H1 (cell line): ENCODE results near the gene KIF4A. TPM values are rescaled to one million over a fixed set of nuclear protein-coding genes. Genes with fewer than 3 reads are reported as not detected.

Experiments used
- BACH1 ChIP-seq: IDR thresholded peaks from 2 replicates; pipeline ENCODE4 v1.6.1; 2012; ENCODE audit warnings: low read length, improper control_type of control experiment
- BRCA1 ChIP-seq: IDR thresholded peaks from 2 replicates; pipeline ENCODE4 v1.6.1; 2012; ENCODE audit warnings: low read depth, low read length, improper control_type of control experiment
- CHD1 ChIP-seq: IDR thresholded peaks from 2 replicates; pipeline ENCODE4 v1.6.1; 2012; ENCODE audit warnings: low read depth, low read length, improper control_type of control experiment
- CHD2 ChIP-seq: IDR thresholded peaks from 2 replicates; pipeline ENCODE4 v1.6.1; 2012; ENCODE audit warnings: low read length, improper control_type of control experiment
- EGR1 ChIP-seq: IDR thresholded peaks from 2 replicates; pipeline ENCODE4 v1.6.1; 2011; ENCODE audit warnings: low read depth, low read length, borderline replicate concordance
- KDM4A ChIP-seq: IDR thresholded peaks from one replicate; pipeline ENCODE4 v1.7.1; 2012; ENCODE audit warnings: low read depth, mild to moderate bottlenecking, moderate library complexity, low read length, inconsistent platforms; ENCODE audit not compliant: severe bottlenecking
- NRF1 ChIP-seq: IDR thresholded peaks from 2 replicates; pipeline ENCODE4 v1.6.1; 2011; ENCODE audit warnings: mild to moderate bottlenecking, low read depth, low read length, improper control_type of control experiment
- PHF8 ChIP-seq: fragments of 200-600 bp; sonication (generic); conservative IDR thresholded peaks from 2 replicates; pipeline ENCODE4 v1.7.1; 2012; ENCODE audit warnings: low read depth, mild to moderate bottlenecking, inconsistent platforms, low read length, moderate library complexity
- POLR2A ChIP-seq, 2 experiments: IDR thresholded peaks; 1 replicate in 1 of 2; 2 replicates in 1 of 2; pipeline ENCODE4 v1.6.1; 2011; ENCODE audit warnings: low read depth in 2 of 2, low read length in 2 of 2, mild to moderate bottlenecking in 2 of 2; ENCODE audit errors: control extremely low read depth in 1 of 2
- SIN3A ChIP-seq, 2 experiments: IDR thresholded peaks in 1 of 2; conservative IDR thresholded peaks in 1 of 2; 2 replicates each; pipeline ENCODE4 v1.6.1; 2011 to 2012; ENCODE audit warnings: low read length in 2 of 2, improper control_type of control experiment in 1 of 2, low read depth in 1 of 2, mild to moderate bottlenecking in 1 of 2
- SP1 ChIP-seq: IDR thresholded peaks from 2 replicates; pipeline ENCODE4 v1.6.1; 2011; ENCODE audit warnings: low read depth, low read length
- TAF1 ChIP-seq: IDR thresholded peaks from 2 replicates; pipeline ENCODE4 v1.6.1; 2011; ENCODE audit warnings: mild to moderate bottlenecking, low read depth, low read length
- YY1 ChIP-seq: IDR thresholded peaks from 2 replicates; pipeline ENCODE4 v1.6.1; 2011; ENCODE audit warnings: low read depth, mild to moderate bottlenecking, low read length
- polyA plus RNA-seq, 7 experiments: library from polyadenylated mRNA; depleted of rRNA in 3 of 7; stranded (reverse) in 5 of 7; unstranded in 2 of 7; fragments of >200 nt in 5 of 7; fragments of 200-250 nt in 2 of 7; gene quantifications; 1 replicate in 5 of 7; 2 replicates in 1 of 7; 4 replicates in 1 of 7; pipeline versions ENCODE4 v1.2.1 to v1.2.3, GENCODE V29; 2011 to 2013; ENCODE audit warnings: missing spikeins in 2 of 7, mixed read lengths in 2 of 7
- total RNA-seq: library from RNA; stranded (reverse); fragmentation: NEBNext Ultra II Directional; extraction: Animal tissue kit (Norgen Biotek cat#: 25700); gene quantifications from 2 replicates; pipeline ENCODE4 v1.2.1, GENCODE V29; 2021
- TF ChIP-seq, protein P1 (sequence below): IDR thresholded peaks from 2 replicates; pipeline ENCODE4 v1.6.1; 2012; ENCODE audit warnings: low read length, inconsistent platforms

The KIF4A gene
- total and polyA plus RNA-seq, 2 of the 8 experiments (the other 6 are each of a cell fraction or from before 2014, with no cell fraction given): 10.9 to 35.7 TPM

DNA sequence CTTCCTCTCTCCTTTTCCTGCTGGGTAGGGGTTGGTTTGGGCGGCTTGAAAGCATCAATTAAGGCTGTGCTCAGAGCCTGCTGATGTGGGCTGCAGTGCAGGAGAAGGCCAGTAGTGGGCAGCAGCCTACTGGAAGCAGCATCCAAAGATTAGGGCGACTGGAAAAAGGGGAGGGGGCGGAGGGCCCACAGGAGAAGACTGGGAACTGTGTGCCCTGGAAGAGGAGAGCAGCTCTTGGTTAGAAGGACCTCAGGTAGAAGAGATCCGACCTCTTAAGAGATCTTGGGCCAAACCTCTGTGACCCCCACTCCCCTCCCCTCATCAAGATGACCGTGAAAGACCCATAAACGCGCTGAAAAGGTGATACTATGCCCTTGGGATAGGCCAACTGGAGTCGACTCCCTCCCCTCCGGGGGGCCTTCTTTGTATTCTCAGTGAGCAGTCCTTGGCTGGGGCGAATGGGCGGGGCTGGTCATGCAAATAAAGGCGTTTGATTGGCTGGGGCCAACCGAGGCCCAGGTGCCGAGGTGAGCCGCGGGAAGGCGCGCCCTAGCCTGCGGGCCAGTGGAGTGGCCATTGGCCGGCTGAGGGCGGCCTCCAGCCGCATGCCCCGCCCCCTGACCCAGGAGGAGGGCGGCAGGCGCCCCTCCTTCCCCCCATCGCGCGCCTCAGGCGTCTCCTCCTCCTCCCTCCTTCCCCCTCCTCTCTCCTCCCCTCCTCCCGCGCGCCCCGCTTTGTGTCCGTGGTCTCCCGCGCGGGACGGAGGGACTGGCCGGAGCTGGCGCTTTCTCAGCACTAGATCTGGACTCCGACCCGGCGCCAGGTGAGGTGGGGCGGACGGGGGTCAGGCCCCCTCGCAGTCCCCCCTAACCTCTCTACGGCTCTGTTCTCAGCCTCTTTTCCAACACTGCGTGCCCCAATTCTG is 164.8 kb downstream of the KIF4A start (continued):
- TF ChIP-seq SIN3A (conservative IDR thresholded peaks at IDR 0.05 in 1 of 2, IDR thresholded peaks at IDR 0.05 in 1 of 2; ENCODE audit: low read depth in 1 of 2, low read length in 2 of 2) (0 out of 4 replicates have a peak, but pooled peaks of 1 of the 2 experiments have one; percentile 26), EGR1 (no peak), YY1 (no peak), POLR2A (IDR thresholded peaks at IDR 0.05; ENCODE audit: control extremely low read depth in 1 of 2, low read depth in 2 of 2, low read length in 2 of 2) (peak in 1 of 2 experiments; percentile 41; a peak in 1 of 3 replicates), BRCA1 (no peak), CHD2 (no peak), PHF8 (peak; percentile 59), KDM4A (peak; percentile 48), CHD1 (no peak), SP1 (0 out of 2 replicates have a peak, but pooled peaks have one; percentile 10), BACH1 (no peak), NRF1 (no peak), TAF1 (peak; percentile 39)
- TF ChIP-seq, protein P1, sequence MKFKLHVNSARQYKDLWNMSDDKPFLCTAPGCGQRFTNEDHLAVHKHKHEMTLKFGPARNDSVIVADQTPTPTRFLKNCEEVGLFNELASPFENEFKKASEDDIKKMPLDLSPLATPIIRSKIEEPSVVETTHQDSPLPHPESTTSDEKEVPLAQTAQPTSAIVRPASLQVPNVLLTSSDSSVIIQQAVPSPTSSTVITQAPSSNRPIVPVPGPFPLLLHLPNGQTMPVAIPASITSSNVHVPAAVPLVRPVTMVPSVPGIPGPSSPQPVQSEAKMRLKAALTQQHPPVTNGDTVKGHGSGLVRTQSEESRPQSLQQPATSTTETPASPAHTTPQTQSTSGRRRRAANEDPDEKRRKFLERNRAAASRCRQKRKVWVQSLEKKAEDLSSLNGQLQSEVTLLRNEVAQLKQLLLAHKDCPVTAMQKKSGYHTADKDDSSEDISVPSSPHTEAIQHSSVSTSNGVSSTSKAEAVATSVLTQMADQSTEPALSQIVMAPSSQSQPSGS: no peak
